Psoas muscle (tissue), 8 donors: Measurements from ENCODE around the gene RET. TPM values are rescaled to one million over a fixed set of nuclear protein-coding genes. Genes with fewer than 3 reads are reported as not detected.

Experiments
- ATAC-seq, 4 donors: fragments of 200-7000 bp; cut with Tn5 transposase; one replicate each; pipeline ENCODE4 v1.9.1; 2020; ENCODE audit warnings: moderate library complexity in 3 of 4, mild to moderate bottlenecking in 2 of 4
- DNase-seq, 2 donors: peaks; one replicate each; pipeline ENCODE4 v3.0.0-alpha.2; 2020
- H3K27ac ChIP-seq: fragments of 200-600 bp; one replicate; pipeline ENCODE4 v1.8.0; 2022
- H3K27me3 ChIP-seq, 3 donors: fragments of 200-600 bp in 1 of 3; one replicate each; pipeline versions ENCODE4 v1.6.1 to v1.8.0; 2013 to 2022; ENCODE audit warnings: low read length in 2 of 3, mild to moderate bottlenecking in 2 of 3, moderate library complexity in 1 of 3; ENCODE audit not compliant: insufficient read depth in 3 of 3
- H3K36me3 ChIP-seq, 2 donors: fragments of 200-600 bp in 1 of 2; one replicate each; pipeline versions ENCODE4 v1.6.1 to v1.8.0; 2013 to 2022; ENCODE audit warnings: low read depth in 1 of 2, mild to moderate bottlenecking in 1 of 2, moderate library complexity in 1 of 2; ENCODE audit not compliant: insufficient read depth in 1 of 2
- H3K4me1 ChIP-seq: fragments of 200-600 bp; one replicate; pipeline ENCODE4 v1.8.0; 2022
- H3K4me3 ChIP-seq: fragments of 200-600 bp; one replicate; pipeline ENCODE4 v1.8.0; 2022; ENCODE audit warnings: mild to moderate bottlenecking
- H3K9me3 ChIP-seq: fragments of 200-600 bp; one replicate; pipeline ENCODE4 v1.8.0; 2022
- CTCF ChIP-seq: fragments of 200-600 bp; IDR thresholded peaks from one replicate; pipeline ENCODE4 v1.8.0; 2022; ENCODE audit warnings: antibody characterized with exemption
- WGBS, 3 donors: extraction: QIAGEN DNeasy Blood & Tissue Kit; methylation state at CpG; one replicate each; pipeline versions ENCODE4 v1.1.6 to v1.1.7; 2013; 5-methylcytosine and 5-hydroxymethylcytosine counted together
- intact Hi-C, 2 donors: fragments of 100-400 bp; cut with DNase I; formaldehyde crosslinking; loops; one replicate each; pipeline versions ENCODE4 v1.11.0 to v1.14.2; 2022
- polyA plus RNA-seq, 3 donors: library from polyadenylated mRNA; stranded (reverse); fragments of 200-250 nt; gene quantifications; one replicate each; pipeline ENCODE4 v1.2.3, GENCODE V29; 2013
- total RNA-seq, 4 donors: library from RNA; stranded (reverse); fragmentation: NEBNext Ultra II Directional in 2 of 4; extraction: Animal tissue kit (Norgen Biotek cat#: 25700) in 2 of 4; gene quantifications; one replicate each; pipeline versions ENCODE4 v1.2.1 to v1.2.4, GENCODE V29; 2021 to 2023
- donor health status: healthy with polysubstance abuse.
- donor health status: DM: no; HTN: no; CAD: no; lungs with moderate emphysema.
- donor health status: Bipolar disorder and iron deficiency.
- donor health status: healthy.
- donor health status: DM: yes; HTN: yes; CAD: no.
- donor health status: DM: no; HTN: no; CAD: no.
- donor health status: DM: no; HTN: no; CAD: no.
- donor health status: DM: yes; HTN: yes; CAD: no.

Gene RET
- total and polyA plus RNA-seq, 7 donors = 0.35 to 2.6 (median 0.60) TPM

- WGBS, 3 donors = 88 to 92% (median 89%) methylated on average over 18 of the region's 18 CpGs
- DNase-seq (no peak), ATAC-seq (no peak)
- TF ChIP-seq CTCF = no peak
- H3K36me3 ChIP-seq = no peaks in the 10 kb centered on the region
- H3K27me3 ChIP-seq = no peaks in the 10 kb centered on the region
- no peaks in the 10 kb centered on the region for H3K9me3 ChIP-seq
- no peak overlapping the region for H3K4me3 ChIP-seq
- intact Hi-C loops = no loop called here
- H3K4me1 ChIP-seq = no peaks in the 10 kb centered on the region
- H3K27ac ChIP-seq = no peak overlapping the region
Observed at GRCh38 chr10:43117777-43118583, 41.1 kb downstream of the RET start.

GRCh38 chr10:43118631-43119415 is 42.0 kb downstream of the RET start:
- Histone ChIP-seq H3K36me3 (no peaks in the 10 kb centered on the region), H3K4me3 (no peak overlapping the region), H3K9me3 (no peaks in the 10 kb centered on the region), H3K4me1 (no peaks in the 10 kb centered on the region), H3K27me3 (no peaks in the 10 kb centered on the region), H3K27ac (no peak overlapping the region)
- no peak for ATAC-seq
- DNase-seq = peak in 1 of 2 donors; percentile 42
- WGBS, 3 donors = 85 to 87% (median 86%) methylated on average over 18 to 19 of the region's 19 CpGs
- no peak for TF ChIP-seq CTCF
- intact Hi-C loops = no loop called here

GRCh38 chr10:43119416-43120115 is 42.7 kb downstream of the RET start:
- H3K27me3 ChIP-seq = no peaks in the 10 kb centered on the region
- no peaks in the 10 kb centered on the region for H3K9me3 ChIP-seq
- ATAC-seq = no peak
- H3K4me1 ChIP-seq = no peaks in the 10 kb centered on the region
- 90 to 92% (median 91%) methylated on average over 29 to 31 of the region's 31 CpGs for WGBS, 3 donors
- DNase-seq = peak in 1 of 2 donors; percentile 51
- H3K27ac ChIP-seq = no peak overlapping the region
- no peaks in the 10 kb centered on the region for H3K36me3 ChIP-seq
- no peak for TF ChIP-seq CTCF
- intact Hi-C loops = no loop called here
- H3K4me3 ChIP-seq = no peak overlapping the region

- H3K27me3 ChIP-seq = no peaks in the 10 kb centered on the region
- no peak overlapping the region for H3K27ac ChIP-seq
- TF ChIP-seq CTCF = no peak
- no peaks in the 10 kb centered on the region for H3K9me3 ChIP-seq
- no peak overlapping the region for H3K4me3 ChIP-seq
- H3K4me1 ChIP-seq = no peaks in the 10 kb centered on the region
- DNase-seq = peak in 1 of 2 donors; percentile 34
- WGBS, 3 donors = 81 to 84% (median 82%) methylated on average over 19 of the region's 19 CpGs
- H3K36me3 ChIP-seq = no peaks in the 10 kb centered on the region
- intact Hi-C loops = no loop called here
- no peak for ATAC-seq
Observed at GRCh38 chr10:43120116-43120928, 43.5 kb downstream of the RET start.
